ENCODE results near the gene LIMS4.
"Not testable (repeated sequence)": the region's sequence is repeated elsewhere in the genome, so short reads cannot be mapped to it uniquely, and the experiment has no call there.

DNA sequence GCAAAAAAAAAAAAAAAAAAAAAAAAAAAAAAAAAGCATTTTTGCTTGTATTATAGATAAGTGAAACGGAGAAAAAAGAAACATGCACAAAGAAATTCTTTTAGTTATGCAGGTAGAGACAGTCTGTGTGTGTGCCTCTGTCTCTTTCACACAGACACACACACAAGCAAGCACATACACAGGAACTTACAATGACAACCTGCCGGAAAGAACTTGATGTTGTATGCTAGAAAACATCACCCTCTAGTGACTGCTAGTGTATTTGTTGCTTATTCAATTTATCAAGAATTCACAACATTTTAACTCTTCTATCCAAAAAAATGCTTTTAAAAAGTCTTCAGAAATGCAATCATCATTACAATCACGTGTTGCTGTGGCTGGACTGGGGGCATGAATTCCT, 8.6 kb upstream of the LIMS4 start:
- TF ChIP-seq POLR2A, EP300 (IDR thresholded peaks at IDR 0.05): not testable (repeated sequence)
- TF ChIP-seq, protein P1, sequence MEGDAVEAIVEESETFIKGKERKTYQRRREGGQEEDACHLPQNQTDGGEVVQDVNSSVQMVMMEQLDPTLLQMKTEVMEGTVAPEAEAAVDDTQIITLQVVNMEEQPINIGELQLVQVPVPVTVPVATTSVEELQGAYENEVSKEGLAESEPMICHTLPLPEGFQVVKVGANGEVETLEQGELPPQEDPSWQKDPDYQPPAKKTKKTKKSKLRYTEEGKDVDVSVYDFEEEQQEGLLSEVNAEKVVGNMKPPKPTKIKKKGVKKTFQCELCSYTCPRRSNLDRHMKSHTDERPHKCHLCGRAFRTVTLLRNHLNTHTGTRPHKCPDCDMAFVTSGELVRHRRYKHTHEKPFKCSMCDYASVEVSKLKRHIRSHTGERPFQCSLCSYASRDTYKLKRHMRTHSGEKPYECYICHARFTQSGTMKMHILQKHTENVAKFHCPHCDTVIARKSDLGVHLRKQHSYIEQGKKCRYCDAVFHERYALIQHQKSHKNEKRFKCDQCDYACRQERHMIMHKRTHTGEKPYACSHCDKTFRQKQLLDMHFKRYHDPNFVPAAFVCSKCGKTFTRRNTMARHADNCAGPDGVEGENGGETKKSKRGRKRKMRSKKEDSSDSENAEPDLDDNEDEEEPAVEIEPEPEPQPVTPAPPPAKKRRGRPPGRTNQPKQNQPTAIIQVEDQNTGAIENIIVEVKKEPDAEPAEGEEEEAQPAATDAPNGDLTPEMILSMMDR (IDR thresholded peaks at IDR 0.05), result not testable (repeated sequence)

Measured in gastroesophageal sphincter (tissue), 3 donors.